Lower leg skin (tissue), 4 donors: ENCODE results near the gene NOP9. TPM values are rescaled to one million over a fixed set of nuclear protein-coding genes. Genes with fewer than 3 reads are reported as not detected.

ENCODE experiments used
- DNase-seq, 2 donors: peaks; one replicate each; pipeline ENCODE4 v3.0.0-alpha.2; 2019; ENCODE audit warnings: low spot score in 2 of 2
- H3K4me3 ChIP-seq: fragments of 200-600 bp; sonication (generic); 2 replicates; pipeline ENCODE4 v1.5.1; 2017; ENCODE audit warnings: mild to moderate bottlenecking, low read depth; ENCODE audit not compliant: poor library complexity, severe bottlenecking
- CTCF ChIP-seq, 3 donors: fragments of 450-650 bp; IDR thresholded peaks; one replicate each; pipeline ENCODE4 v1.5.1; 2016; ENCODE audit warnings: antibody characterized with exemption in 3 of 3, mild to moderate bottlenecking in 3 of 3, moderate library complexity in 2 of 3
- POLR2A ChIP-seq, 2 donors: fragments of 450-650 bp; IDR thresholded peaks; one replicate each; pipeline ENCODE4 v1.6.1; 2016 to 2017; ENCODE audit warnings: antibody characterized with exemption in 2 of 2, mild to moderate bottlenecking in 1 of 2, moderate library complexity in 1 of 2
- WGBS, 2 donors: methylation state at CpG; one replicate each; pipeline ENCODE4 v1.1.5; 2018; 5-methylcytosine and 5-hydroxymethylcytosine counted together
- intact Hi-C: fragments of 100-400 bp; cut with DNase I; formaldehyde crosslinking; loops from one replicate; pipeline ENCODE4 v1.15.0; 2023; ENCODE audit warnings: low total_unique reads
- total RNA-seq, 4 donors: library from RNA; depleted of rRNA; stranded (reverse); fragments of >200 nt; gene quantifications; one replicate each; pipeline ENCODE4 v1.1.0, GENCODE V29; 2016

Gene NOP9
- total RNA-seq, 4 donors from 2014 or later = 13.8 to 20.4 (median 17.6) TPM

- no peak overlapping the region for H3K4me3 ChIP-seq
- intact Hi-C loops = no loop called here
- 80 to 97% methylated on average over 4 of the region's 4 CpGs for WGBS, 2 donors
- TF ChIP-seq POLR2A (IDR thresholded peaks at IDR 0.05) (no peak), CTCF (IDR thresholded peaks at IDR 0.05) (no peak)
- no peak for DNase-seq
Observed at GRCh38 chr14:24342889-24343288, 43.2 kb downstream of the NOP9 start.

GRCh38 chr14:24343795-24344660 is 44.4 kb downstream of the NOP9 start:
- no peak for TF ChIP-seq CTCF (IDR thresholded peaks at IDR 0.05)
- TF ChIP-seq POLR2A (IDR thresholded peaks at IDR 0.05) = no peak
- no peak for DNase-seq
- intact Hi-C loops = no loop called here
- no peak overlapping the region for H3K4me3 ChIP-seq
- WGBS, 2 donors = 88 to 90% methylated on average over 7 of the region's 7 CpGs

GRCh38 chr14:24347134-24347533 is 47.5 kb downstream of the NOP9 start:
- no peak for TF ChIP-seq POLR2A (IDR thresholded peaks at IDR 0.05)
- no peak for TF ChIP-seq CTCF (IDR thresholded peaks at IDR 0.05)
- no peak overlapping the region for H3K4me3 ChIP-seq
- no peak for DNase-seq
- intact Hi-C loops = no loop called here
- WGBS, 2 donors = 50 to 55% methylated on average over 1 of the region's 1 CpG

- TF ChIP-seq POLR2A (IDR thresholded peaks at IDR 0.05) = no peak
- 96 to 98% methylated on average over 2 of the region's 2 CpGs for WGBS, 2 donors
- intact Hi-C loops = no loop called here
Observed at GRCh38 chr14:24348186-24348585, 48.5 kb downstream of the NOP9 start.

GRCh38 chr14:24349742-24350141 is 50.1 kb downstream of the NOP9 start:
- intact Hi-C loops = no loop called here
- TF ChIP-seq POLR2A (IDR thresholded peaks at IDR 0.05) (no peak), CTCF (IDR thresholded peaks at IDR 0.05) (no peak)
- 71 to 82% methylated on average over 5 of the region's 5 CpGs for WGBS, 2 donors

More at GRCh38 chr14:24348186-24348585, 48.5 kb downstream of the NOP9 start:
- DNase-seq = no peak
- no peak overlapping the region for H3K4me3 ChIP-seq

GRCh38 chr14:24351517-24351916 is 51.9 kb downstream of the NOP9 start:
- 32 to 39% methylated on average over 4 of the region's 4 CpGs for WGBS, 2 donors
- intact Hi-C loops = no loop called here

More at GRCh38 chr14:24349742-24350141, 50.1 kb downstream of the NOP9 start:
- H3K4me3 ChIP-seq = no peak overlapping the region
- no peak for DNase-seq

More at GRCh38 chr14:24351517-24351916, 51.9 kb downstream of the NOP9 start:
- DNase-seq = no peak
- no peak overlapping the region for H3K4me3 ChIP-seq
- no peak for TF ChIP-seq POLR2A (IDR thresholded peaks at IDR 0.05)
- no peak for TF ChIP-seq CTCF (IDR thresholded peaks at IDR 0.05)
